ENCODE measurements around the gene DIP2A.

DNA sequence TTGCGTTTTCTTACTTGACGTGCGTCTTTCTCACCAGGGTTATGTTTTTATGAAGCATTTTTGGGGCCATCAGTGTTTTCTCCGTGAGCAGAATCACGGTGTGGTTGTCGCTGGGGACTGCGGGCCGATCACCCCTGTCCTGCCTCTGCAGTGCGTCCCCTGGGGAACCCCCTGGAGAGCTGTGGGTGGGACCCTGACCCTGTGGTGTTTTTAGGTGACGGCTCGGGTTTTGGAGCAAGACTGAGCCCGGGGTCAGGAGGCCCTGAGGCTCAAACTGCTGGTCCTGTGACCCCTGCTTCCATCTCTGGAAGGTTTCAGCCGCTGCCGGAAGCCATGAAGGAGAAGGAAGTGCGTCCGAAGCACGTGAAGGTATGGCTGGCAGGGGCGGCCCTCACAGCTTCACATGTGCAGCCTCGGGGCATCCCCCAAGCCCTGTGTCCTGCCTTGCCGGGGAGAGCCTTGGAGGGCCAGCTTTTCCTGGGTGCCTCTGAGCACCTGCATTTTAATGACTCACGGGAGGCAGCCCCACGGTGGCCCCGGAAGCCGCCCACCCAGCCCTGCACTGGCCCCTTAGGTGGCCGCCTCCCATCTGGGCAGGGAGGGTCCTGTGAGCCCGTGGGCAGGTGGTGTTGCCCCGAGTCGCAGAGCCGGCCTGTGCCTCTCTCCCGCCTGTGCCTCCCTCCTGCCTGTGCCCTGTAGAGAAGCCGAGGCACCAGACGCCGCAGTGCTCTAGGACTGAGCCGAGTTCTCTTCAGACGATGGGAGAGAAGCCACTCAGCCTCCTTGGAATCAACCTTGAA is 36.7 kb upstream of the DIP2A start:
- TF ChIP-seq HDAC6 (IDR thresholded peaks at IDR 0.05; ENCODE audit: low read depth, low read length) = no peak
- TF ChIP-seq BACH1 (IDR thresholded peaks at IDR 0.05; ENCODE audit: low read length) = no peak
- no peak for TF ChIP-seq RAD21 (IDR thresholded peaks at IDR 0.05 in 1 of 2, conservative IDR thresholded peaks at IDR 0.05 in 1 of 2; ENCODE audit: low read depth in 2 of 2, low read length in 2 of 2)
- no peak for TF ChIP-seq EP300 (IDR thresholded peaks at IDR 0.05; ENCODE audit: borderline replicate concordance in 1 of 2, low read depth in 2 of 2, low read length in 2 of 2)
- TF ChIP-seq, protein P1, sequence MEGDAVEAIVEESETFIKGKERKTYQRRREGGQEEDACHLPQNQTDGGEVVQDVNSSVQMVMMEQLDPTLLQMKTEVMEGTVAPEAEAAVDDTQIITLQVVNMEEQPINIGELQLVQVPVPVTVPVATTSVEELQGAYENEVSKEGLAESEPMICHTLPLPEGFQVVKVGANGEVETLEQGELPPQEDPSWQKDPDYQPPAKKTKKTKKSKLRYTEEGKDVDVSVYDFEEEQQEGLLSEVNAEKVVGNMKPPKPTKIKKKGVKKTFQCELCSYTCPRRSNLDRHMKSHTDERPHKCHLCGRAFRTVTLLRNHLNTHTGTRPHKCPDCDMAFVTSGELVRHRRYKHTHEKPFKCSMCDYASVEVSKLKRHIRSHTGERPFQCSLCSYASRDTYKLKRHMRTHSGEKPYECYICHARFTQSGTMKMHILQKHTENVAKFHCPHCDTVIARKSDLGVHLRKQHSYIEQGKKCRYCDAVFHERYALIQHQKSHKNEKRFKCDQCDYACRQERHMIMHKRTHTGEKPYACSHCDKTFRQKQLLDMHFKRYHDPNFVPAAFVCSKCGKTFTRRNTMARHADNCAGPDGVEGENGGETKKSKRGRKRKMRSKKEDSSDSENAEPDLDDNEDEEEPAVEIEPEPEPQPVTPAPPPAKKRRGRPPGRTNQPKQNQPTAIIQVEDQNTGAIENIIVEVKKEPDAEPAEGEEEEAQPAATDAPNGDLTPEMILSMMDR (IDR thresholded peaks at IDR 0.05; ENCODE audit: control extremely low read depth in 1 of 3, insufficient read depth in 1 of 3, low read depth in 1 of 3, low read length in 3 of 3) = no peak
- TF ChIP-seq, protein P2, sequence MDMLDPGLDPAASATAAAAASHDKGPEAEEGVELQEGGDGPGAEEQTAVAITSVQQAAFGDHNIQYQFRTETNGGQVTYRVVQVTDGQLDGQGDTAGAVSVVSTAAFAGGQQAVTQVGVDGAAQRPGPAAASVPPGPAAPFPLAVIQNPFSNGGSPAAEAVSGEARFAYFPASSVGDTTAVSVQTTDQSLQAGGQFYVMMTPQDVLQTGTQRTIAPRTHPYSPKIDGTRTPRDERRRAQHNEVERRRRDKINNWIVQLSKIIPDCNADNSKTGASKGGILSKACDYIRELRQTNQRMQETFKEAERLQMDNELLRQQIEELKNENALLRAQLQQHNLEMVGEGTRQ (IDR thresholded peaks at IDR 0.05; ENCODE audit: low read length) = no peak
- TF ChIP-seq TAF1 (IDR thresholded peaks at IDR 0.05; ENCODE audit: low read depth, low read length) = no peak
